CD4-positive, alpha-beta T cell (primary cell): ENCODE results near the gene BCAT1. TPM values are rescaled to one million over a fixed set of nuclear protein-coding genes. Genes with fewer than 3 reads are reported as not detected.
A peak's percentile ranks its signal among the peaks of the same experiment; 100 is the strongest.

Source experiments
- ATAC-seq: fragments of 200-7000 bp; cut with Tn5 transposase; one replicate; pipeline ENCODE4 v1.10.0; 2022; ENCODE audit warnings: mild to moderate bottlenecking; ENCODE audit not compliant: poor library complexity
- CTCF ChIA-PET: fragments of 350-600 bp; sonication (Branson Sonifier 250); formaldehyde crosslinking; loops from one replicate; lab custom pipeline; 2021; ENCODE audit warnings: antibody characterized with exemption, inconsistent platforms; lab: Charles Lee
- POLR2A ChIA-PET: fragments of 350-600 bp; sonication (Branson Sonifier 250); formaldehyde crosslinking; loops from one replicate; lab custom pipeline; 2021; ENCODE audit warnings: antibody characterized with exemption, inconsistent platforms; lab: Charles Lee
- DNase-seq, 14 experiments: peaks; one replicate each; pipeline ENCODE4 v3.0.0-alpha.2; 2013 to 2020; ENCODE audit warnings: mixed read lengths in 2 of 14
- H3K27ac ChIP-seq, 2 donors: one replicate each; pipeline versions ENCODE4 v1.5.1 to v1.7.0; 2013; ENCODE audit warnings: low read length in 2 of 2, low read depth in 1 of 2, mild to moderate bottlenecking in 1 of 2
- H3K27me3 ChIP-seq, 2 experiments: 1 replicate in 1 of 2; 2 replicates in 1 of 2; pipeline versions ENCODE4 v1.6.1 to v1.7.0; 2013; ENCODE audit warnings: low read length in 2 of 2, control low read depth in 1 of 2, mild to moderate bottlenecking in 1 of 2, moderate library complexity in 1 of 2; ENCODE audit not compliant: insufficient read depth in 2 of 2, control insufficient read depth in 1 of 2
- H3K36me3 ChIP-seq: one replicate; pipeline ENCODE4 v1.6.1; 2013; ENCODE audit warnings: low read length, control low read depth; ENCODE audit not compliant: insufficient read depth
- H3K4me1 ChIP-seq: one replicate; pipeline ENCODE4 v1.6.1; 2013; ENCODE audit warnings: low read length, control low read depth; ENCODE audit not compliant: insufficient read depth
- H3K4me3 ChIP-seq: one replicate; pipeline ENCODE4 v1.5.1; 2013; ENCODE audit warnings: mild to moderate bottlenecking, low read length, moderate library complexity
- H3K9me3 ChIP-seq, 2 experiments: 1 replicate in 1 of 2; 2 replicates in 1 of 2; pipeline versions ENCODE4 v1.6.1 to v1.7.0; 2013; ENCODE audit warnings: low read length in 2 of 2, mild to moderate bottlenecking in 2 of 2, control low read depth in 1 of 2, moderate library complexity in 1 of 2; ENCODE audit not compliant: control insufficient read depth in 1 of 2, insufficient read depth in 1 of 2
- H3K27ac Mint-ChIP-seq: one replicate; pipeline ENCODE4 v1.8.0; 2020; ENCODE audit warnings: mixed read lengths
- H3K27me3 Mint-ChIP-seq: one replicate; pipeline ENCODE4 v1.8.0; 2021; ENCODE audit warnings: mixed read lengths
- H3K36me3 Mint-ChIP-seq: one replicate; pipeline ENCODE4 v1.8.0; 2021; ENCODE audit warnings: low read depth, mixed read lengths
- H3K4me1 Mint-ChIP-seq: one replicate; pipeline ENCODE4 v1.8.0; 2021; ENCODE audit warnings: low read depth, mixed read lengths
- H3K4me3 Mint-ChIP-seq: one replicate; pipeline ENCODE4 v1.8.0; 2020; ENCODE audit warnings: mild to moderate bottlenecking, mixed read lengths
- H3K9me3 Mint-ChIP-seq: one replicate; pipeline ENCODE4 v1.8.0; 2020; ENCODE audit warnings: mixed read lengths
- CTCF ChIP-seq: fragments of 200-600 bp; IDR thresholded peaks from one replicate; pipeline ENCODE4 v1.8.0; 2022; ENCODE audit warnings: antibody characterized with exemption, mild to moderate bottlenecking
- intact Hi-C, 2 experiments: fragments of 100-400 bp; cut with DNase I in 1 of 2; cut with micrococcal nuclease in 1 of 2; formaldehyde crosslinking; loops; one replicate each; pipeline versions ENCODE4 v1.15.1 to v1.9.0; 2023 to 2025; cut with DNase I, micrococcal nuclease
- total RNA-seq, 174 experiments: library from RNA in 2 of 174; stranded (reverse) in 2 of 174; gene quantifications; one replicate each; pipeline ENCODE4 v1.2.3 and lab custom pipeline; 2021 to 2026

BCAT1 gene
- total RNA-seq, 2 experiments from 2014 or later = 0.34 to 0.91 TPM

- CTCF ChIA-PET = no interaction called here
- no peaks in the 10 kb centered on the region for H3K4me1 Mint-ChIP-seq
Observed at GRCh38 chr12:24780697-24781368, 168.1 kb downstream of the BCAT1 start.

GRCh38 chr12:24778486-24779304 is 170.2 kb downstream of the BCAT1 start:
- ATAC-seq = no peak
- peaks cover 10% of the 10 kb centered on the region for H3K27me3 Mint-ChIP-seq
- TF ChIP-seq CTCF = no peak
- H3K36me3 ChIP-seq = no peaks in the 10 kb centered on the region
- no peaks in the 10 kb centered on the region for H3K4me1 Mint-ChIP-seq
- H3K27ac ChIP-seq = no peak overlapping the region
- no peaks in the 10 kb centered on the region for H3K9me3 Mint-ChIP-seq
- CTCF ChIA-PET = no interaction called here
- H3K27me3 ChIP-seq = no peaks in the 10 kb centered on the region
- intact Hi-C loops = loop anchor here in 1 of 2 experiments (2.0 kb wide), 1 partner anchor 1574 kb away; no protein-coding TSS in a partner anchor
- H3K4me3 ChIP-seq = no peak overlapping the region
- no peak overlapping the region for H3K27ac Mint-ChIP-seq
- H3K4me1 ChIP-seq = no peaks in the 10 kb centered on the region
- POLR2A ChIA-PET = no interaction called here
- no peaks in the 10 kb centered on the region for H3K36me3 Mint-ChIP-seq
- H3K4me3 Mint-ChIP-seq = no peak overlapping the region
- DNase-seq = peak in 3 of 14 experiments; percentile 14 to 24 (median 20)
- H3K9me3 ChIP-seq = no peaks in the 10 kb centered on the region

More at GRCh38 chr12:24780697-24781368, 168.1 kb downstream of the BCAT1 start:
- Mint-ChIP-seq H3K9me3 (no peaks in the 10 kb centered on the region), H3K27ac (no peak overlapping the region), H3K4me3 (no peak overlapping the region), H3K27me3 (peaks cover 10% of the 10 kb centered on the region), H3K36me3 (no peaks in the 10 kb centered on the region)
- no peak overlapping the region for H3K4me3 ChIP-seq
- intact Hi-C loops = no loop called here
- no peak for TF ChIP-seq CTCF
- H3K27ac ChIP-seq = no peak overlapping the region
- DNase-seq (no peak), ATAC-seq (no peak)
- H3K27me3 ChIP-seq = no peaks in the 10 kb centered on the region
- no peaks in the 10 kb centered on the region for H3K4me1 ChIP-seq
- H3K9me3 ChIP-seq = no peaks in the 10 kb centered on the region
- H3K36me3 ChIP-seq = no peaks in the 10 kb centered on the region
- POLR2A ChIA-PET = no interaction called here

GRCh38 chr12:24777359-24777758 is 171.5 kb downstream of the BCAT1 start:
- Mint-ChIP-seq H3K36me3 (no peaks in the 10 kb centered on the region), H3K27me3 (peaks cover 5% of the 10 kb centered on the region), H3K4me3 (no peak overlapping the region), H3K4me1 (no peaks in the 10 kb centered on the region), H3K27ac (no peak overlapping the region), H3K9me3 (no peaks in the 10 kb centered on the region)
- POLR2A ChIA-PET = no interaction called here
- CTCF ChIA-PET = interaction anchor here (0.6 kb wide), 1 partner anchor 36 kb away, joined by 3 read pairs; no protein-coding TSS in a partner anchor
- intact Hi-C loops = no loop called here
- H3K27me3 ChIP-seq = no peaks in the 10 kb centered on the region
- H3K4me3 ChIP-seq = no peak overlapping the region
- H3K4me1 ChIP-seq = no peaks in the 10 kb centered on the region
- no peak for DNase-seq
- no peak for TF ChIP-seq CTCF
- H3K27ac ChIP-seq = no peak overlapping the region
- H3K9me3 ChIP-seq = no peaks in the 10 kb centered on the region
- no peaks in the 10 kb centered on the region for H3K36me3 ChIP-seq
- no peak for ATAC-seq
